HG03520 (cell line): ENCODE measurements around the gene EYA2.

Experiments
- ATAC-seq: cut with Tn5 transposase; IDR thresholded peaks from one replicate; pipeline ENCODE4 v1.9.1; 2021; ENCODE audit warnings: mild to moderate bottlenecking, moderate library complexity; ENCODE audit not compliant: unreplicated experiment

Gene EYA2

GRCh38 chr20:46998477-46999240 is 104.0 kb downstream of the EYA2 start:
- ATAC-seq, result no peak

GRCh38 chr20:46999801-47000465 is 105.3 kb downstream of the EYA2 start:
- ATAC-seq, result no peak

GRCh38 chr20:47003223-47003622 is 108.6 kb downstream of the EYA2 start:
- ATAC-seq, result no peak

DNA sequence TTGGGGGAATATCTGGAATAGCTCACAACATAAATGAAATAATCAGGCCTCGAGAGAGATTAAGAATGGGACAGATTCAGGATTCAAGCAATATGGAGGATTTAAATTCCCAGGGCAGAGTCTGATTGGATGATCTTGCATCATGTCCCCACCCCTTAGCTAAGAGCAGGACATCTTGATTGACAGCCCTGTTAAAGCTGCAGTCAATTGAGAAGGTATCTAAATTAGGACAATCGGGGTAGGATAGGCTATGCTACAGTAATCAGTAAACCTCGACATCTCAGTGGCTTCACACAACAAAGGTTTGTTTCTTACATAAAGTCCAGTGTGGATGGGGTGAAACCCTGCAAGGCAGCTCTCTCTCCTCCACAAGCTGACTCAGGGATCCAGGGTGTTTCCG is 109.5 kb downstream of the EYA2 start:
- no peak for ATAC-seq

DNA sequence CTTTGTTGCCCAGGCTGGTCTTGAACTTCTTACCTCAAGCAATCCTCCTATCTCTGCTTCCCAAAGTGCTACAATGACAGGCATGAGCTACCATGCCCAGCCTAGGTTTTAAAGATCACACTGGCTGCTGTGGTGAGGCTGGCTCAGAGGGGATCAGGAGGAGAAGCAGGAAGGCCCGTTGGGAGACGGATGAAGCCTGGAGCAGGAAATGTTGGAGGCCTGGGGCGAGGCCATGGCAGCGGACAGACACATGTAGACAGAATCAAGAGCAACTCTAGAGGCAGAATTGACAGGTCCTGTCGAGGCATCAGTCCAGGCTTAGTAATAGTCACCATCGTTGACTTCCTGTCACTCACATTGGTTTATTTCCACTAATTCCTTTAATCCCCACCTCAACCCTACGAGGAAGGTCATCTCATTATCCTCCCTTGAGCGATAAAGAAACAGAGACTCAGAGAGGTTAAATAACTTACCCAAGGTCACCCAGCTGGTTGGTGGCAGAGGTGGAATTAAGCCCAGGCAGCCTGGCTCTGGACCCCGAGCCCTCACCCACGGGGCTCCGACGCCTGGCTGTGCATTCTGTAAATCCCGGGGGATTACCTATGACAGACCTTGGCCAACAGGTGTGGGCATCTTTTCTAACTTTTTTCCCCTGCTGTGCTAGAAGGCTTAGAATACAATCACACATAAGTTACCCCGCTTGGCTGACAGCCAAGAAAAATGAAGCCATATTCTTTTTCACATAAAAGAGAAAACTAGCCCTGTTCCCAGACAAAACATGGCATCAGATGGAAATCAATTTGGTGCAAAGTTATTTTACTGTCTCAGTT is 113.4 kb downstream of the EYA2 start:
- ATAC-seq, result no peak

GRCh38 chr20:47008842-47009518 is 114.3 kb downstream of the EYA2 start:
- no peak for ATAC-seq

- ATAC-seq, result no peak
Observed at GRCh38 chr20:47009784-47010183, 115.1 kb downstream of the EYA2 start.

GRCh38 chr20:47011984-47012383 is 117.3 kb downstream of the EYA2 start:
- ATAC-seq, result no peak

GRCh38 chr20:47013606-47014005 is 119.0 kb downstream of the EYA2 start:
- no peak for ATAC-seq

DNA sequence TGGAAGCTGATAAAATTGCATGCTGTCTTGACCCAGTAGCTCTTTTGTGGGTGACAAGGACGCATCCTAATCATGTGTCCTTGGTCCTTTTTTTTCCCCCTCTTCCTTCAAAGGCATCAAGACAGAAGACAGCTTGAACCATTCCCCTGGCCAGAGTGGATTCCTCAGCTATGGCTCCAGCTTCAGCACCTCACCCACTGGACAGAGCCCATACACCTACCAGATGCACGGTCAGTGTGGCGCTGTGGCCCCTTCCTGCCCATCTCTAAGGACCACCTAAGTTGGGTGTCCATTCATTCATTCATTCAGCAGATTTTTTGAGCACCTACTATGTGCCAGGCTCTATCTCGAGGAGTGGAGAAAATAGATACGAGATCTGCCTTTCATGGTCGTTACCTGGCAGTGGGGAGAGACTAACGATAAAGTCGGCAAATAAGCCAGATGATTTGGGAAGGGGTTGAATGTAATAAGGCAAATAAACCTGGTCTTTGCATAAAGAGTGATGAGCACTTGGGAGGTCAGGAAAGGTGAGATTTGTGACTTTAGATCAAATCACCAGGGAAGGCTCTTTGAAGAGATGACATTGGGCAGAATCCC is 121.5 kb downstream of the EYA2 start:
- ATAC-seq, result no peak

DNA sequence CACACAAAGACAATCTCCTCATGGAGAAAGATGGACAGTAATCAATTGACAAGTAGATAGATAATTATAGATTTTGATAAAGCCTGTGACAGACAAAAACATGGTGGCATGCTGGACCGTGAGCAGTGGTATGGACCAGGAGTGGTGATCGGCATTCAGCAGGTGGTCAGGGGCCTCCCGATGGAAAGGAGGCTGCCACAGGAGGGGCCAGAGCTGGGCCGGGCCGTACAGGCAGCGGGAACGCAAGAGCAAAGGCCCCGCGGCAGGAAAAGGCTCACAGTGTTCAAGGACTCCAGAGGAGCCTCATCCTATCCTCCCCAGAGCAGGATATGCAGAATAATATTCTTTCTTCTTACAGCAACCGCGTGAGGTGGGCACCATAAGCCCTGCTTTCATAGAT is 123.7 kb downstream of the EYA2 start:
- no peak for ATAC-seq

GRCh38 chr20:47019121-47019824 is 124.6 kb downstream of the EYA2 start:
- no peak for ATAC-seq

GRCh38 chr20:47020231-47020630 is 125.6 kb downstream of the EYA2 start:
- ATAC-seq, result no peak

DNA sequence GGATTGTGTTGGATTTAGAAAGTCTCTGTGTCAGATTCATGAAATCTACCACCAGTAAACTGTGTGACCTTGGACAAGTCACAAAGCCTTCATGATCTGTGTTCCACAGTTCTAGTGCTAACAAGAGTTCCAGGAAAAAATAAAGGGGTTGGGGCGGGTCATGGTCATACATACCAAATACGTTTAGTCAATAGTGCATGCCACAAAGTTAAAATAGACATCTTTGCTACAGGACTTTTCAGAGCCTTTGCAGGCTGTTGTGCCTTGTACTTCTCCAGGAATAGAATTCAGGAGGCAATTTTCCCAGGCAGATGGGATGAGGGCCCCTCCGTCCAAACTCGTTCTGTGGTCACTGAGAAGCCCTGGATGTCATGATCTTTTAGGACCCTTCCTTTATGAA is 127.2 kb downstream of the EYA2 start:
- no peak for ATAC-seq

DNA sequence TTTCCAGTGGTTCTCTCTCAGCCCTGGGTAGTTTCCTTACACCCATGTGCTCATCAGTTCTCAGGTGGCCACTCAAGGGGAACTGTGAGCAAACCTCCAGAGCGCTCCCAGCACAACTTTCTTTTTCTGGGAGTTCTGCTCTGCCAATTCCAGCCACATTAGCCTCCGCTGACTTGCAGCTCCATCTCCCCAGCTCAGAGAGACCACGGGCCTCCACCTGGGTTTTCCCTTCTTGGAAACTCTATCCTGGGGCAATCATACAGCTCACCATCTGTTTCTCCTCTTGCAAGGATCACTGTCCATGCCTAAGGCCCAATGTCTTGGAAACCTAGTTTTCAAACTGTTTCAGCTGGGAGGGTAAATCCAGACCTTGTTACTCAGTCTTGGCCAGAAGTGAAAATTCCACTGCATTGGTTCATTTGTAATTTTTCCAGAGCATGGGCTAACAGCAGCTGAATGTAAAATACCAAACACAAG is 129.9 kb downstream of the EYA2 start:
- no peak for ATAC-seq

DNA sequence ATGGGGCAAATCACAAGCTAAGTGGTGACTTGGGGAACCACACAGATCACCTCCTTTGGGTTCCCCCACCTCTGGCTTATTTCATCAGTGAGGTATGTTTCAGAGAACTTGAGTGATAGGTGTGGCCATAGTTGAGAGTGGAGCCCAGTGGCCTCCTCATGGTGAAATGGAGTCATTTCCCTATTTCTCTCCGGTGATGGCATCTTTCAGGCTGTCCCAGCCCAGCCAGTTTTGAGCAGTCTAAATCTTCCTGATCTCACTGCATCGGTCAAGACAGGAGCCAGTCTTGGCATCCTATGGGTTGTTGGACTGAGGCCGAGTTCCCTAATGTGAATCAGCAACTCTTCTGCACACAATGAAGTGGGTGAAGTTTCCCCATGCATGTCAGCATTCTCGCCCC is 132.4 kb downstream of the EYA2 start:
- no peak for ATAC-seq

DNA sequence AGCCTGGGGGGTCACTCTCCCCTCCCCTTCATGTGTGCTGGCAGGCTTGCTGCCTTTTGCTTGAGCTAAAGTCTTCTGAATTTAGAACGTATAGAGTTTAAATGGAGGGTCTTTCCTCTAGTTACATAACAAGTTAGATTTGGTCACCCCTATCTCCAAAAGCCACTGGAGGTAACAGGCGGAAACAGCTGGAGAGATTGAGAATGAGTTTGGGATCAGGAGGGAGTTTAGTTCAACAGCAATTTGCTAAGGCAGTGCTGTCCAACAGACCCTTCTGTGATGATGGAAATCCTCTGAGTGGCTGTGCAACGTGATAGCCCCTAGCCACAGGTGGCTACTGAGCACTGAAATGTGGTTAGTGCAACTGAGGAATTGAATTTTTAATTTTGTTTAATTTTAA is 132.8 kb downstream of the EYA2 start:
- ATAC-seq, result no peak

GRCh38 chr20:47028487-47028886 is 133.8 kb downstream of the EYA2 start:
- ATAC-seq, result no peak

DNA sequence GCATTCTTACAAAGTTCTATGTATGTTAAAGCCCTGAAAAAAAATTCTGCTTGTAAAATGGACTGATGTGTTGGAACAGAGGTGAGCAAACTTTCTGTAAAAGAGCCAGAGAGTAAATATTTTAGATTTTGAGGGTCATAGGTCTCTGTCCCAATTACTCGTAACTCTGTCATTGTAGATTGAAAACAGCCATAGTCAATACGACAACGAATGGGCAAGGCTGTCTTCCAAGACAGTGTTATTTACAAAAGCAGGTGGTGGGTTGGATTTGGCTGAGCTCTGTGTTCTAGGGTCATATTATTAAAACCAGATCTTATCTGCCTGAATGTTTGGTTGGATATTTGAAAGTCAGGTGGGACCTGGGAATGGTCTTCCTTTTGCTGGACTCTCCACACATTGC is 135.2 kb downstream of the EYA2 start:
- no peak for ATAC-seq

DNA sequence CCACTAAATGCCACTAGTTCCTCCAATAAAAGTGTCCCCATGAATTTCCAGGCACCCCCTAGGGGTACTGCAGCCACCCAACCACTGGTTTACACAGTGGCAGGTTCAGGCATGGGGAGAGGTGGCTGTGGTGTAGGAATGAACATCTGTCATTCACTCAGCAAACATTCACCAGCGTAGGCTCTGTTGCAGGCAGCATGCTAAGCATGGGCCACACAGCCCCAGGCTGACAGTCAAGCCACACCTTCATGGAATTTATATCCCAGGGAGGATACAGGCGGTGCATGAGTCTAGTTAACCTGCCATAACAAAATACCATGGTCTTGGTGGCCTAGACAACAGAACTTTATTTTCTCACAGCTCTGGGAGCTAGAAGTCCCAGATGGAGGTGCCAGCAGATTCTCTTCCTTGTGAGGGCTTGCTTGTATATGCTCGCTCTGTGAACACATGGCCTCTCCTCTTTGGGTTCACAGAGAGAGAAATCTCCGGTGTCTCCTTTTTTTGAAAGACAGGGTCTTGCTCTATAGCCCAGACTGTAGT is 135.7 kb downstream of the EYA2 start:
- ATAC-seq, result no peak
